ENCODE data around the gene ALOX15B.

DNA sequence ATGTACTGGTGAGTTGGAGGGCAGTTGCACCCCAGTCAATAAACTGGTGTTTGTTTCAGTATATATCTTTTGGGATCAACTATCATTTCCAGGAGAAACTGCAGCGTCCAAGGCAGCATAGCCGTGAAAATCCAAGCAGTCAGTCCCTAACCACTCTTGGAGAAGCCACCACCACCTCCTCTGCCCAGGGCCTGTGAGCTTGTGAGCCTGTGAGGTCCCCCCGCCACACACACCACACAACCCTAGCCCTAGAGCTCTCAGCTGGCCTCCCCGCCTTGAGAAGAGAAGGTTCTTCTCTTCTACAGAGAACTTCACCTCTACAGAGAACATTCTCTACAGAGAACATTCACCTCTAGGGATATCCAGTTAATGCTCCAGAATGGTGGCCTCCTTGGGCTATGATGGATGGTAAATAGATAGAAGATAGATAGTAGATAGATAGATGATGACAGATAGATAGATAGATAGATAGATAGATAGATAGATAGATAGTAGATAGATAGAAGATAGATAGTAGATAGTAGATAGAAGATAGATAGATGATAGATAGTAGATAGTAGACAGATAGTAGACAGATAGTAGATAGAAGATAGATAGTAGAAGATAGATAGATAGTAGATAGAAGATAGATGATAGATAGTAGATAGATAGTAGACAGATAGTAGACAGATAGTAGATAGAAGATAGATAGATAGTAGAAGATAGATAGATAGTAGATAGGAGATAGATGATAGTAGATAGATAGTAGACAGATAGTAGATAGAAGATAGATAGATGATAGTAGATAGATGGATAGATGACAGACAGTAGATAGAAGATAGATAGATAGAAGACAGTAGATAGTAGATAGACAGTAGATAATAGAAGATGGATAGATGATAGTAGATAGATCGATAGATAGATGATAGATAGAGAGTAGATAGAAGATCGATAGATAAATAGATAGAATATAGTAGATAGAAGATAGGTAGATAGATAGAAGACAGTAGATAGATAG is 13.7 kb downstream of the ALOX15B start:
- no peak for TF ChIP-seq ZNF384 (IDR thresholded peaks at IDR 0.05)
- no peak for TF ChIP-seq SUZ12 (IDR thresholded peaks at IDR 0.05)
- TF ChIP-seq FOXK2 (IDR thresholded peaks at IDR 0.05) = no peak
- TF ChIP-seq SP1 (IDR thresholded peaks at IDR 0.05) = no peak
- no peak for TF ChIP-seq BHLHE40 (IDR thresholded peaks at IDR 0.05; ENCODE audit: borderline replicate concordance)
- TF ChIP-seq FOXA1 (IDR thresholded peaks at IDR 0.05) = no peak
- TF ChIP-seq, protein P1, sequence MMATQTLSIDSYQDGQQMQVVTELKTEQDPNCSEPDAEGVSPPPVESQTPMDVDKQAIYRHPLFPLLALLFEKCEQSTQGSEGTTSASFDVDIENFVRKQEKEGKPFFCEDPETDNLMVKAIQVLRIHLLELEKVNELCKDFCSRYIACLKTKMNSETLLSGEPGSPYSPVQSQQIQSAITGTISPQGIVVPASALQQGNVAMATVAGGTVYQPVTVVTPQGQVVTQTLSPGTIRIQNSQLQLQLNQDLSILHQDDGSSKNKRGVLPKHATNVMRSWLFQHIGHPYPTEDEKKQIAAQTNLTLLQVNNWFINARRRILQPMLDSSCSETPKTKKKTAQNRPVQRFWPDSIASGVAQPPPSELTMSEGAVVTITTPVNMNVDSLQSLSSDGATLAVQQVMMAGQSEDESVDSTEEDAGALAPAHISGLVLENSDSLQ (IDR thresholded peaks at IDR 0.05) = no peak
- no peak for TF ChIP-seq FOXM1 (IDR thresholded peaks at IDR 0.05; ENCODE audit: borderline replicate concordance)
- no peak for TF ChIP-seq LEF1 (IDR thresholded peaks at IDR 0.05; ENCODE audit: borderline replicate concordance)
- no peak for TF ChIP-seq ELF4 (IDR thresholded peaks at IDR 0.05)
